Osteoblast (primary cell): ENCODE data around the gene STAT1. TPM values are rescaled to one million over a fixed set of nuclear protein-coding genes. Genes with fewer than 3 reads are reported as not detected.

Experiments used
- DNase-seq: peaks from one replicate; pipeline ENCODE4 v3.0.0; 2011; ENCODE audit warnings: low spot score, mixed read lengths; ENCODE audit not compliant: insufficient read length; ENCODE audit errors: missing footprints
- H2AFZ ChIP-seq: 2 replicates; pipeline ENCODE4 v1.6.0; 2011; ENCODE audit warnings: mild to moderate bottlenecking, low read length
- H3K27ac ChIP-seq: 2 replicates; pipeline ENCODE4 v1.5.1; 2011; ENCODE audit warnings: mild to moderate bottlenecking, low read depth, low read length, moderate library complexity
- H3K27me3 ChIP-seq: 2 replicates; pipeline ENCODE4 v1.6.0; 2012; ENCODE audit warnings: mild to moderate bottlenecking, control low read depth, inconsistent platforms, low read length, moderate library complexity; ENCODE audit not compliant: insufficient read depth
- H3K36me3 ChIP-seq: 2 replicates; pipeline ENCODE4 v1.5.1; 2011; ENCODE audit warnings: mild to moderate bottlenecking, low read length, control low read depth, moderate library complexity; ENCODE audit not compliant: insufficient read depth
- H3K4me1 ChIP-seq: 2 replicates; pipeline ENCODE4 v1.5.1; 2011; ENCODE audit warnings: mild to moderate bottlenecking, low read length, control low read depth, moderate library complexity; ENCODE audit not compliant: insufficient read depth
- H3K4me2 ChIP-seq: 2 replicates; pipeline ENCODE4 v1.6.0; 2011; ENCODE audit warnings: mild to moderate bottlenecking, low read length; ENCODE audit not compliant: insufficient read depth
- H3K4me3 ChIP-seq: fragments of 200-600 bp; sonication (generic); 3 replicates; pipeline ENCODE4 v1.5.1; 2012; ENCODE audit warnings: mild to moderate bottlenecking, low read length, inconsistent platforms; ENCODE audit not compliant: insufficient read depth
- H3K79me2 ChIP-seq: 2 replicates; pipeline ENCODE4 v1.6.0; 2012; ENCODE audit warnings: mild to moderate bottlenecking, low read length, control low read depth, inconsistent platforms; ENCODE audit not compliant: insufficient read depth
- H3K9me3 ChIP-seq: 2 replicates; pipeline ENCODE4 v1.5.1; 2011; ENCODE audit warnings: low read depth, low read length, control low read depth
- H4K20me1 ChIP-seq: 2 replicates; pipeline ENCODE4 v1.6.0; 2012; ENCODE audit warnings: mild to moderate bottlenecking, low read length, control low read depth; ENCODE audit not compliant: insufficient read depth
- CTCF ChIP-seq: IDR thresholded peaks from 2 replicates; pipeline ENCODE4 v1.5.1; 2011; ENCODE audit warnings: mild to moderate bottlenecking, low read depth, low read length, moderate library complexity; ENCODE audit errors: extremely low read depth
- total RNA-seq: library from RNA; depleted of rRNA; stranded (reverse); fragments of >200 nt; gene quantifications from 2 replicates; pipeline ENCODE4 v1.2.3, GENCODE V29; 2012

STAT1 gene
- total RNA-seq, 1 donor, result 530 TPM

- Histone ChIP-seq H3K36me3 (no peaks in the 10 kb centered on the region), H3K79me2 (no peaks in the 10 kb centered on the region), H4K20me1 (no peaks in the 10 kb centered on the region), H3K4me2 (peak overlapping the region; percentile 1), H3K4me3 (no peak overlapping the region), H3K4me1 (peaks cover 23% of the 10 kb centered on the region), H3K27ac (peak overlapping the region; percentile 25), H2AFZ (peak overlapping the region; percentile 16), H3K9me3 (no peaks in the 10 kb centered on the region), H3K27me3 (no peaks in the 10 kb centered on the region)
- no peak for DNase-seq
- no peak for TF ChIP-seq CTCF
These were observed 24.3 kb upstream of the STAT1 start for GRCh38 chr2:191038241-191038725.

DNA sequence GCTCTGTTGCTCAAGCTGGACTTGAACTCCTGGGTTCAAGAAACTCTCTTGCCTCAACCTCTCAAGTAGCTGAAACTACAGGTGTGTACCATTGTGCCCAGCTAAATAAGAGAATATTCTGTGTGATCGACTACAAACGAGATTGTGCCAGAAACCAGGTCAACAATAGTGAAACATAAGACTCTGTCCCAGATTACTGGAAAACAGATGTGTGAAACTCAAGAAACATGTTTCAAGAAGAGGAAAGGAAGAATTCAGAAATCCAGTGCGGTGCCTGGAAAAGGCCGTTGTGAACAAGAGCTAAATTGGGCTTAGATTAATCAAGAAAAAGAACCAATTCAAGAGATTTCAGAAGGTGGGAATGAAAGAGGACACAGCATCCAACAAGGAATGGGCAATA is 23.4 kb upstream of the STAT1 start:
- H3K27me3 ChIP-seq, result no peaks in the 10 kb centered on the region
- H3K27ac ChIP-seq, result peak overlapping the region; percentile 25
- no peaks in the 10 kb centered on the region for H3K36me3 ChIP-seq
- no peak for DNase-seq
- TF ChIP-seq CTCF, result no peak
- no peaks in the 10 kb centered on the region for H4K20me1 ChIP-seq
- H3K79me2 ChIP-seq, result no peaks in the 10 kb centered on the region
- H3K9me3 ChIP-seq, result no peaks in the 10 kb centered on the region
- no peak overlapping the region for H3K4me3 ChIP-seq
- H3K4me2 ChIP-seq, result no peak overlapping the region
- H3K4me1 ChIP-seq, result peaks cover 30% of the 10 kb centered on the region
- H2AFZ ChIP-seq, result no peak overlapping the region

- Histone ChIP-seq H3K4me1 (peaks cover 23% of the 10 kb centered on the region), H3K4me2 (no peak overlapping the region), H3K36me3 (no peaks in the 10 kb centered on the region), H3K9me3 (no peaks in the 10 kb centered on the region), H3K79me2 (no peaks in the 10 kb centered on the region), H4K20me1 (no peaks in the 10 kb centered on the region), H2AFZ (no peak overlapping the region), H3K27me3 (no peaks in the 10 kb centered on the region), H3K27ac (no peak overlapping the region), H3K4me3 (no peak overlapping the region)
- no peak for DNase-seq
- no peak for TF ChIP-seq CTCF
These were observed 22.4 kb upstream of the STAT1 start for GRCh38 chr2:191036363-191036762.

GRCh38 chr2:191032588-191033429 is 18.8 kb upstream of the STAT1 start:
- no peaks in the 10 kb centered on the region for H4K20me1 ChIP-seq
- no peaks in the 10 kb centered on the region for H3K79me2 ChIP-seq
- no peak overlapping the region for H3K27ac ChIP-seq
- no peak for DNase-seq
- H2AFZ ChIP-seq, result peak overlapping the region; percentile 56
- no peak for TF ChIP-seq CTCF
- no peaks in the 10 kb centered on the region for H3K36me3 ChIP-seq
- no peaks in the 10 kb centered on the region for H3K27me3 ChIP-seq
- H3K4me1 ChIP-seq, result peaks cover 17% of the 10 kb centered on the region
- H3K4me2 ChIP-seq, result no peak overlapping the region
- no peaks in the 10 kb centered on the region for H3K9me3 ChIP-seq
- H3K4me3 ChIP-seq, result no peak overlapping the region
